Measurements from ENCODE around the gene CD2BP2. TPM values are rescaled to one million over a fixed set of nuclear protein-coding genes. Genes with fewer than 3 reads are reported as not detected.

CD2BP2 gene
- total RNA-seq, 1 donor from 2014 or later: 52.3 TPM

GRCh38 chr16:30394592-30395154, 39.6 kb upstream of the CD2BP2 start:
- Histone ChIP-seq H3K27me3 (ENCODE audit: low read depth) (no peaks in the 10 kb centered on the region), H3K9me3 (no peaks in the 10 kb centered on the region), H3K4me3 (peak overlapping the region; percentile 91), H3K27ac (peak overlapping the region; percentile 80), H3K36me3 (peaks cover 18% of the 10 kb centered on the region), H3K4me1 (peaks cover 34% of the 10 kb centered on the region)
- TF ChIP-seq, protein P1, sequence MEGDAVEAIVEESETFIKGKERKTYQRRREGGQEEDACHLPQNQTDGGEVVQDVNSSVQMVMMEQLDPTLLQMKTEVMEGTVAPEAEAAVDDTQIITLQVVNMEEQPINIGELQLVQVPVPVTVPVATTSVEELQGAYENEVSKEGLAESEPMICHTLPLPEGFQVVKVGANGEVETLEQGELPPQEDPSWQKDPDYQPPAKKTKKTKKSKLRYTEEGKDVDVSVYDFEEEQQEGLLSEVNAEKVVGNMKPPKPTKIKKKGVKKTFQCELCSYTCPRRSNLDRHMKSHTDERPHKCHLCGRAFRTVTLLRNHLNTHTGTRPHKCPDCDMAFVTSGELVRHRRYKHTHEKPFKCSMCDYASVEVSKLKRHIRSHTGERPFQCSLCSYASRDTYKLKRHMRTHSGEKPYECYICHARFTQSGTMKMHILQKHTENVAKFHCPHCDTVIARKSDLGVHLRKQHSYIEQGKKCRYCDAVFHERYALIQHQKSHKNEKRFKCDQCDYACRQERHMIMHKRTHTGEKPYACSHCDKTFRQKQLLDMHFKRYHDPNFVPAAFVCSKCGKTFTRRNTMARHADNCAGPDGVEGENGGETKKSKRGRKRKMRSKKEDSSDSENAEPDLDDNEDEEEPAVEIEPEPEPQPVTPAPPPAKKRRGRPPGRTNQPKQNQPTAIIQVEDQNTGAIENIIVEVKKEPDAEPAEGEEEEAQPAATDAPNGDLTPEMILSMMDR (IDR thresholded peaks at IDR 0.05): no peak
- intact Hi-C loops (cut with DNase I): no loop called here
- ATAC-seq (peak; percentile 7 to 25), DNase-seq (no peak)

GRCh38 chr16:30383521-30383920, 28.4 kb upstream of the CD2BP2 start:
- TF ChIP-seq, protein P1 (IDR thresholded peaks at IDR 0.05): no peak
- no peak for DNase-seq
- no peak for ATAC-seq
- H3K4me3 ChIP-seq: no peak overlapping the region
- no peaks in the 10 kb centered on the region for H3K9me3 ChIP-seq
- H3K36me3 ChIP-seq: no peaks in the 10 kb centered on the region
- peaks cover 11% of the 10 kb centered on the region for H3K4me1 ChIP-seq
- intact Hi-C loops (cut with DNase I): no loop called here
- H3K27ac ChIP-seq: no peak overlapping the region
- H3K27me3 ChIP-seq (ENCODE audit: low read depth): no peaks in the 10 kb centered on the region

DNA sequence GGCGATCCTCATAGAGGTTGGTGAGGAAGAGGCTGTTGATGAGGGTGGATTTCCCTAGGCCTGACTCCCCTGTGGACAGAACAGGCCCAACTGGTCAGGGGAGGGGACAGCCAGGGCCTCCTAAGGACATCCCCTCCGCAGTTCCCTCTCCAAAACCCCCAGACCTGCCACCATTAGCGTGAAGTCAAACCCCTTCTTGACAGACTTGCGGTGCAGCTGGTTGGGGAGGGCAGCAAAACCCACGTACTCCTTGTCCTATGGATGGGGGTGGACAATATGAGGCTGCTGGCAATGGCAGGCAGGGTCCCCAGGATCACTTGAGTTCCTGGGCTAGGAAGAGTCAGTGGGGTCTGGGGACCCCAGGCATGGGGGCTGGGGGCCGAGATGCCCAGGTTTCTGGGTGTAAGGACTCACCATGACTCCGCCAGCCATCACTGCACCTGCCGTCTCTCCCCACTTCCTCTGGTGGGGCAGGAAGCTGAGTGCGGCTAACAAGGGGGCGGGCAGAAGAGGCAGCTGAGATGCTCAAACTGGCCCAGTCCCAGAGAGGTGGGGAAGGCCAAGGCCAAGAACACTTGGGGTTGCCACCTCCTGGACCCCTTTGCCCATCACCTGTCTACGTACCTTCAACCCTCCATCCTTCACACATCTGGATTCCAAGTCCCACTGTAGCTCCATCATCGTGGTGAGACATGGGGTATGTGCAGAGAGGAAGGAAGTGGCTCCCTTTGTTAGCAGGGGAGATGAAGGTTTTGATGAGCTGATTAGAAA, 27.2 kb upstream of the CD2BP2 start, which contains the start of gene SEPTIN1:
Gene SEPTIN1, minus strand, starts transcription at position 451 of the 771 bp plus-strand sequence. Its CDS starts 19 bp downstream, at position 432.
- Histone ChIP-seq H3K9me3 (no peaks in the 10 kb centered on the region), H3K4me1 (peaks cover 15% of the 10 kb centered on the region), H3K27ac (peak within 1 kb of the TSS; percentile 38), H3K27me3 (ENCODE audit: low read depth) (no peaks in the 10 kb centered on the region), H3K4me3 (peak within 1 kb of the TSS; percentile 12), H3K36me3 (no peaks in the 10 kb centered on the region)
- DNase-seq (no peak), ATAC-seq (no peak)
- intact Hi-C loops (cut with DNase I): no loop called here
- TF ChIP-seq, protein P1 (IDR thresholded peaks at IDR 0.05): no peak

- no peaks in the 10 kb centered on the region for H3K36me3 ChIP-seq
- no peaks in the 10 kb centered on the region for H3K27me3 ChIP-seq (ENCODE audit: low read depth)
- H3K4me3 ChIP-seq: peak overlapping the region; percentile 12
- H3K4me1 ChIP-seq: peaks cover 22% of the 10 kb centered on the region
- intact Hi-C loops (cut with DNase I): no loop called here
- H3K9me3 ChIP-seq: no peaks in the 10 kb centered on the region
- no peak for ATAC-seq
- DNase-seq: no peak
- TF ChIP-seq, protein P1 (IDR thresholded peaks at IDR 0.05): no peak
- H3K27ac ChIP-seq: peak overlapping the region; percentile 38
Measured at GRCh38 chr16:30381291-30382041, 26.4 kb upstream of the CD2BP2 start.

- Histone ChIP-seq H3K27ac (no peak overlapping the region), H3K36me3 (no peaks in the 10 kb centered on the region), H3K4me1 (peaks cover 22% of the 10 kb centered on the region), H3K9me3 (no peaks in the 10 kb centered on the region), H3K27me3 (ENCODE audit: low read depth) (no peaks in the 10 kb centered on the region), H3K4me3 (no peak overlapping the region)
- TF ChIP-seq, protein P1 (IDR thresholded peaks at IDR 0.05): no peak
- ATAC-seq (no peak), DNase-seq (no peak)
- intact Hi-C loops (cut with DNase I): no loop called here
Measured at GRCh38 chr16:30380803-30381208, 25.7 kb upstream of the CD2BP2 start.
